GM10266 (cell line): ENCODE data around the gene SPDYE6.
"Not testable (repeated sequence)": the region's sequence is repeated elsewhere in the genome, so short reads cannot be mapped to it uniquely, and the experiment has no call there.

Source experiments
- DNase-seq: peaks from one replicate; pipeline ENCODE4 v3.0.0; 2012; ENCODE audit errors: extremely low spot score
- CTCF ChIP-seq: IDR thresholded peaks from 2 replicates; pipeline ENCODE4 v1.5.1; 2012; ENCODE audit warnings: mild to moderate bottlenecking, low read depth; ENCODE audit not compliant: control insufficient read depth, insufficient read depth; ENCODE audit errors: missing control alignments

The SPDYE6 gene

GRCh38 chr7:102356344-102356743 lies at the start of gene SPDYE6:
Gene SPDYE6, minus strand, starts transcription at chr7:102356444. Its CDS starts 421 bp downstream, at chr7:102356023.
- not testable (repeated sequence) for DNase-seq

- DNase-seq = not testable (repeated sequence)
These were observed 48.6 kb upstream of the SPDYE6 start for GRCh38 chr7:102404862-102405188.

- DNase-seq = peak; percentile 70
- peak; percentile 91 for TF ChIP-seq CTCF
These were observed 48.0 kb upstream of the SPDYE6 start for GRCh38 chr7:102404005-102404861.

- TF ChIP-seq CTCF = no peak
- no peak for DNase-seq
These were observed 47.3 kb upstream of the SPDYE6 start for GRCh38 chr7:102403563-102403962.

GRCh38 chr7:102400360-102400759 lies 44.1 kb upstream of the SPDYE6 start:
- DNase-seq = no peak
- no peak for TF ChIP-seq CTCF

- DNase-seq = no peak
- no peak for TF ChIP-seq CTCF
These were observed 42.3 kb upstream of the SPDYE6 start for GRCh38 chr7:102398543-102398942.

- no peak for DNase-seq
- TF ChIP-seq CTCF = no peak
These were observed 40.4 kb upstream of the SPDYE6 start for GRCh38 chr7:102396710-102397019.

- TF ChIP-seq CTCF = no peak
- DNase-seq = peak; percentile 87
These were observed 39.8 kb upstream of the SPDYE6 start, which contains the start of gene PRKRIP1 for GRCh38 chr7:102395873-102396709. Gene PRKRIP1, plus strand, starts transcription at chr7:102396363. Its CDS starts 49 bp downstream, at chr7:102396412.
